K562 (cell line): ENCODE measurements around the gene HBB. TPM values are rescaled to one million over a fixed set of nuclear protein-coding genes. Genes with fewer than 3 reads are reported as not detected.

ENCODE experiments used
- ATAC-seq: fragments of 200-7000 bp; cut with Tn5 transposase; 3 replicates; pipeline ENCODE4 v1.9.1; 2020; ENCODE audit warnings: moderate library complexity
- BruUV-seq: library from RNA; stranded (reverse); fragments of 400-500 nt; replicated peaks from 2 replicates; lab custom pipeline; 2021; lab: Mats Ljungman, UMichigan
- CTCF ChIA-PET: fragments of 300-600 bp; formaldehyde crosslinking; extraction: SDS; loops from one replicate; lab custom pipeline; 2021; ENCODE audit warnings: low intra/inter-chr PET ratio; lab: Yijun Ruan, JAX
- POLR2A ChIA-PET: fragments of 300-600, 350-650 bp; sonication (Branson Sonifier 250); formaldehyde crosslinking; extraction: SDS; loops from one replicate; lab custom pipeline; 2021; ENCODE audit warnings: antibody characterized with exemption, inconsistent platforms; lab: Yijun Ruan, JAX
- DNase-seq, 4 experiments: peaks; one replicate each; pipeline versions ENCODE4 v3.0.0 to v3.0.0-alpha.2; 2011 to 2018; ENCODE audit warnings: low spot score in 3 of 4, mixed read lengths in 3 of 4; ENCODE audit errors: extremely low read depth in 1 of 4
- FAIRE-seq: peaks from 2 replicates; lab custom pipeline; 2011; peaks lifted over from hg19 to GRCh38; lab: Jason Lieb, UNC
- H2AFZ ChIP-seq: 2 replicates; pipeline ENCODE4 v1.6.0; 2011; ENCODE audit warnings: low read depth, low read length, control low read depth, inconsistent platforms
- H3K27ac ChIP-seq: fragments of 200-600 bp; 3 replicates; pipeline ENCODE4 v1.8.0; 2011; ENCODE audit warnings: low read depth, mild to moderate bottlenecking, control low read depth, inconsistent platforms, low read length, moderate library complexity, mixed read lengths; ENCODE audit errors: extremely low read depth
- H3K27me3 ChIP-seq, 2 experiments: fragments of 300-600 bp in 1 of 2; 2 replicates in 1 of 2; 3 replicates in 1 of 2; pipeline versions ENCODE4 v1.6.0 to v1.8.0; 2011; ENCODE audit warnings: inconsistent platforms in 2 of 2, low read length in 2 of 2, mild to moderate bottlenecking in 1 of 2, mixed read lengths in 1 of 2, moderate library complexity in 1 of 2; ENCODE audit not compliant: control insufficient read depth in 2 of 2, insufficient read depth in 2 of 2
- H3K36me3 ChIP-seq: fragments of 300-600 bp; 3 replicates; pipeline ENCODE4 v1.8.0; 2011; ENCODE audit warnings: mild to moderate bottlenecking, low read length, inconsistent platforms; ENCODE audit not compliant: control insufficient read depth, insufficient read depth
- H3K4me1 ChIP-seq, 2 experiments: fragments of 200-600 bp in 1 of 2; replicated peaks in 1 of 2; 2 replicates in 1 of 2; 3 replicates in 1 of 2; pipeline versions ENCODE4 v1.5.1 to v1.8.0; 2011; ENCODE audit warnings: inconsistent platforms in 2 of 2, low read length in 2 of 2, mild to moderate bottlenecking in 1 of 2, mixed read lengths in 1 of 2, moderate library complexity in 1 of 2; ENCODE audit not compliant: control insufficient read depth in 2 of 2, insufficient read depth in 2 of 2
- H3K4me2 ChIP-seq: 2 replicates; pipeline ENCODE4 v1.6.1; 2011; ENCODE audit warnings: low read length, control low read depth, inconsistent platforms, mixed read lengths; ENCODE audit not compliant: insufficient read depth
- H3K4me3 ChIP-seq: fragments of 200-600 bp; sonication (generic), shearing (Covaris generic); 2 replicates; pipeline ENCODE4 v1.5.1; 2016; ENCODE audit warnings: control low read depth, inconsistent platforms
- H3K79me2 ChIP-seq: fragments of 200-600 bp; 3 replicates; pipeline ENCODE4 v1.8.0; 2011; ENCODE audit warnings: low read length, inconsistent platforms; ENCODE audit not compliant: control insufficient read depth, insufficient read depth
- H3K9ac ChIP-seq, 2 experiments: 2 replicates each; pipeline versions ENCODE4 v1.6.0 to v1.6.1; 2011; ENCODE audit warnings: low read depth in 2 of 2, low read length in 2 of 2, control low read depth in 1 of 2, inconsistent platforms in 1 of 2, mild to moderate bottlenecking in 1 of 2, mixed read lengths in 1 of 2; ENCODE audit not compliant: insufficient read depth in 1 of 2
- H3K9me1 ChIP-seq: one replicate; pipeline ENCODE4 v1.6.0; 2011; ENCODE audit warnings: inconsistent platforms, mild to moderate bottlenecking, low read length, moderate library complexity; ENCODE audit not compliant: control insufficient read depth, insufficient read depth
- H3K9me3 ChIP-seq: replicated peaks from 2 replicates; pipeline ENCODE4 v1.5.1; 2011; ENCODE audit warnings: low read depth, low read length, inconsistent platforms; ENCODE audit not compliant: control insufficient read depth, insufficient read depth
- H4K20me1 ChIP-seq: replicated peaks from 2 replicates; pipeline ENCODE4 v1.6.1; 2011; ENCODE audit warnings: low read length, inconsistent platforms, mixed read lengths; ENCODE audit not compliant: control insufficient read depth, insufficient read depth
- ARID1B ChIP-seq: fragments of 450-650 bp; IDR thresholded peaks from 2 replicates; pipeline ENCODE4 v1.6.1; 2016; ENCODE audit warnings: antibody characterized with exemption, mild to moderate bottlenecking, inconsistent platforms
- BHLHE40 ChIP-seq: IDR thresholded peaks from 2 replicates; pipeline ENCODE4 v1.6.1; 2011; ENCODE audit warnings: low read length, improper control_type of control experiment
- CBFA2T2 ChIP-seq: fragments of 450-650 bp; conservative IDR thresholded peaks from 2 replicates; pipeline ENCODE4 v1.6.1; 2017; ENCODE audit warnings: mild to moderate bottlenecking
- DPF2 ChIP-seq: fragments of 450-650 bp; IDR thresholded peaks from 2 replicates; pipeline ENCODE4 v1.6.1; 2016
- HDAC2 ChIP-seq: fragments of 450-650 bp; IDR thresholded peaks from 2 replicates; pipeline ENCODE4 v1.6.1; 2016; ENCODE audit warnings: mild to moderate bottlenecking
- KDM1A ChIP-seq, 2 experiments: fragments of 450-650 bp; IDR thresholded peaks; 2 replicates each; pipeline ENCODE4 v1.6.1; 2016; ENCODE audit warnings: mild to moderate bottlenecking in 2 of 2
- MTA2 ChIP-seq: fragments of 450-650 bp; IDR thresholded peaks from 2 replicates; pipeline ENCODE4 v1.6.1; 2016; ENCODE audit warnings: low read depth
- MTA3 ChIP-seq: fragments of 450-650 bp; formaldehyde crosslinking; IDR thresholded peaks from 2 replicates; pipeline ENCODE4 v1.6.1; 2017; ENCODE audit warnings: mild to moderate bottlenecking, borderline replicate concordance
- NCOR1 ChIP-seq: fragments of 450-650 bp; IDR thresholded peaks from 2 replicates; pipeline ENCODE4 v1.6.1; 2016; ENCODE audit warnings: mild to moderate bottlenecking, moderate library complexity
- NFIC ChIP-seq: fragments of 450-650 bp; IDR thresholded peaks from 2 replicates; pipeline ENCODE4 v1.6.1; 2017; ENCODE audit warnings: mild to moderate bottlenecking, inconsistent platforms
- POLR2AphosphoS5 ChIP-seq: IDR thresholded peaks from 2 replicates; pipeline ENCODE4 v1.6.1; 2011; ENCODE audit warnings: mild to moderate bottlenecking, low read depth, low read length, moderate library complexity; ENCODE audit not compliant: control insufficient read depth, insufficient read depth
- POLR2H ChIP-seq: IDR thresholded peaks from 2 replicates; pipeline ENCODE4 v1.6.1; 2016; ENCODE audit warnings: missing genetic modification characterization, low read depth, mild to moderate bottlenecking, control low read depth, missing compliant biosample characterization, moderate library complexity
- PPARD ChIP-seq: fragments of 250-450 bp; sonication (Bioruptor Pico); IDR thresholded peaks from 2 replicates; pipeline ENCODE4 v1.8.0; 2022; ENCODE audit warnings: inconsistent platforms, mild to moderate bottlenecking, moderate library complexity
- RFX1 ChIP-seq: fragments of 450-650 bp; IDR thresholded peaks from 2 replicates; pipeline ENCODE4 v1.6.1; 2016; ENCODE audit warnings: mild to moderate bottlenecking, moderate library complexity
- STAT5A ChIP-seq: IDR thresholded peaks from 2 replicates; pipeline ENCODE4 v1.6.1; 2012; ENCODE audit warnings: low read length, inconsistent platforms, borderline replicate concordance
- TAL1 ChIP-seq: fragments of 450-650 bp; IDR thresholded peaks from 2 replicates; pipeline ENCODE4 v1.6.1; 2016; ENCODE audit warnings: mild to moderate bottlenecking
- TEAD4 ChIP-seq, 2 experiments: sonication (generic) in 1 of 2; formaldehyde crosslinking in 1 of 2; IDR thresholded peaks; 2 replicates each; pipeline versions ENCODE4 v1.6.1 to v1.8.0; 2012 to 2022; ENCODE audit warnings: borderline replicate concordance in 1 of 2, inconsistent platforms in 1 of 2, low read length in 1 of 2, mild to moderate bottlenecking in 1 of 2, missing genetic modification reagents in 1 of 2
- ZFP1 ChIP-seq: fragments of 450-650 bp; formaldehyde crosslinking; IDR thresholded peaks from 2 replicates; pipeline ENCODE4 v1.4.0; 2020; ENCODE audit warnings: mild to moderate bottlenecking, mixed read lengths
- ZNF174 ChIP-seq: fragments of 250-450 bp; sonication (Bioruptor Pico); IDR thresholded peaks from 2 replicates; pipeline ENCODE4 v1.4.0; 2020; ENCODE audit warnings: mild to moderate bottlenecking
- ZNF184 ChIP-seq: sonication (generic); formaldehyde crosslinking; IDR thresholded peaks from 2 replicates; pipeline ENCODE4 v1.5.0; 2020; ENCODE audit warnings: missing genetic modification reagents
- ZNF239 ChIP-seq: fragments of 250-450 bp; sonication (Bioruptor Pico); IDR thresholded peaks from 2 replicates; pipeline ENCODE4 v1.4.0; 2020; ENCODE audit warnings: mild to moderate bottlenecking
- ZNF24 ChIP-seq: fragments of 450-650 bp; IDR thresholded peaks from 2 replicates; pipeline ENCODE4 v1.6.1; 2016
- ZNF253 ChIP-seq: fragments of 250-450 bp; sonication (Bioruptor Pico); conservative IDR thresholded peaks from 2 replicates; pipeline ENCODE4 v1.6.1; 2021; ENCODE audit warnings: mild to moderate bottlenecking
- ZNF561 ChIP-seq: fragments of 450-650 bp; formaldehyde crosslinking; conservative IDR thresholded peaks from 2 replicates; pipeline ENCODE4 v1.4.0; 2020; ENCODE audit warnings: mild to moderate bottlenecking, moderate library complexity
- WGBS: fragments of 100-300 bp; shearing (Covaris generic); methylation state at CpG from one replicate; pipeline ENCODE4 v1.1.6; 2016; ENCODE audit warnings: low coverage, mixed read lengths; ENCODE audit not compliant: insufficient coverage; ENCODE audit errors: missing lambda C conversion rate; 5-methylcytosine and 5-hydroxymethylcytosine counted together
- in situ Hi-C: fragments of 300-500 bp; cut with MboI; formaldehyde crosslinking; loops from 4 replicates; pipeline ENCODE4 v1.15.0; 2018; ENCODE audit warnings: inconsistent platforms, mixed read lengths
- intact Hi-C: fragments of 100-400 bp; cut with micrococcal nuclease; formaldehyde crosslinking; loops from 2 replicates; pipeline ENCODE4 v1.14.2; 2022
- polyA plus RNA-seq, 8 experiments: library from polyadenylated mRNA; depleted of rRNA in 4 of 8; stranded (reverse) in 5 of 8; unstranded in 3 of 8; fragments of >200 nt; fragmentation: Nextera tagmentation in 2 of 8; fragmentation: Illumina TruSeq in 1 of 8; extraction: Ambion mirVana in 2 of 8; extraction: Trizol in 1 of 8; gene quantifications; 2 replicates each; pipeline versions ENCODE4 v1.2.1 to v1.2.3, GENCODE V29; 2011 to 2014; ENCODE audit warnings: inconsistent platforms in 1 of 8, missing spikeins in 1 of 8
- total RNA-seq, 7 experiments: library from RNA; depleted of rRNA in 6 of 7; stranded (reverse); fragments of >200 nt in 6 of 7; fragmentation: Illumina TruSeq in 2 of 7; extraction: Trizol in 2 of 7; gene quantifications; 2 replicates each; pipeline versions ENCODE4 v1.2.1 to v1.2.3, GENCODE V29; 2011 to 2021; ENCODE audit warnings: low replicate concordance in 1 of 7
- TF ChIP-seq, protein P1 (sequence below): sonication (generic); formaldehyde crosslinking; IDR thresholded peaks from 2 replicates; pipeline ENCODE4 v1.9.0; 2022; ENCODE audit warnings: mild to moderate bottlenecking, missing genetic modification reagents
- TF ChIP-seq, protein P2 (sequence below), 2 experiments: fragments of 450-650 bp; conservative IDR thresholded peaks; 2 replicates each; pipeline ENCODE4 v1.6.1; 2017; ENCODE audit warnings: mild to moderate bottlenecking in 2 of 2, moderate library complexity in 2 of 2

HBB gene
- total and polyA plus RNA-seq, 9 of the 15 experiments (the other 6 are each of a cell fraction or from before 2014, with no cell fraction given), result 0.33 to 3.4 (median 1.2) TPM; not detected in 2

GRCh38 chr11:5225480-5225871, 1.4 kb downstream of the HBB start:
- WGBS, result 8% methylated on average over 2 of the region's 2 CpGs
- FAIRE-seq, result peak; percentile 46
- H3K4me1 ChIP-seq, result peaks cover 9 to 17% of the 10 kb centered on the region in 2 experiments; a peak in 4 of 5 replicates
- TF ChIP-seq RFX1, result peak; percentile 63
- TF ChIP-seq ZNF561, result no peak
- TF ChIP-seq ZNF24, result 0 out of 2 replicates have a peak, but pooled peaks have one; percentile 21
- TF ChIP-seq MTA3, result peak; percentile 22; the same call in 1 of the 2 replicates
- TF ChIP-seq NFIC, result peak; percentile 29
- peak; percentile 66 for TF ChIP-seq DPF2
- no peak for TF ChIP-seq ZNF174 (CRISPR knock-in tag)
- peak; percentile 64 for TF ChIP-seq NCOR1
- TF ChIP-seq, protein P1, sequence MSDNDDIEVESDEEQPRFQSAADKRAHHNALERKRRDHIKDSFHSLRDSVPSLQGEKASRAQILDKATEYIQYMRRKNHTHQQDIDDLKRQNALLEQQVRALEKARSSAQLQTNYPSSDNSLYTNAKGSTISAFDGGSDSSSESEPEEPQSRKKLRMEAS (CRISPR knock-in tag), result no peak
- TF ChIP-seq MTA2, result peak; percentile 29; the same call in 1 of the 2 replicates
- no peak for TF ChIP-seq POLR2H (tag)
- no peak for TF ChIP-seq PPARD (CRISPR knock-in tag)
- no peak for TF ChIP-seq ZNF239 (CRISPR knock-in tag)
- TF ChIP-seq POLR2AphosphoS5, result peak; percentile 51; the same call in 1 of the 2 replicates
- TF ChIP-seq CBFA2T2, result peak; percentile 74
- peak; percentile 57; the same call in 1 of the 2 replicates for TF ChIP-seq TAL1
- no peak for TF ChIP-seq ZNF253 (CRISPR knock-in tag)
- TF ChIP-seq TEAD4 (IDR thresholded peaks at IDR 0.05; ENCODE audit: low read length), result peak; percentile 52; the same call in 1 of the 2 replicates
- no peak for TF ChIP-seq TEAD4 (CRISPR knock-in tag; IDR thresholded peaks at IDR 0.05; ENCODE audit: borderline replicate concordance)
- peak; percentile 50 to 56; a peak in 3 of 4 replicates for TF ChIP-seq KDM1A (IDR thresholded peaks at IDR 0.05)
- peak; percentile 68; the same call in 1 of the 2 replicates for TF ChIP-seq BHLHE40
- peak; percentile 78 for TF ChIP-seq ARID1B
- TF ChIP-seq HDAC2, result 0 out of 2 replicates have a peak, but pooled peaks have one; percentile 28
- peak; percentile 7; the same call in 1 of the 2 replicates for TF ChIP-seq STAT5A
- no peak for TF ChIP-seq ZFP1
- TF ChIP-seq, protein P2, sequence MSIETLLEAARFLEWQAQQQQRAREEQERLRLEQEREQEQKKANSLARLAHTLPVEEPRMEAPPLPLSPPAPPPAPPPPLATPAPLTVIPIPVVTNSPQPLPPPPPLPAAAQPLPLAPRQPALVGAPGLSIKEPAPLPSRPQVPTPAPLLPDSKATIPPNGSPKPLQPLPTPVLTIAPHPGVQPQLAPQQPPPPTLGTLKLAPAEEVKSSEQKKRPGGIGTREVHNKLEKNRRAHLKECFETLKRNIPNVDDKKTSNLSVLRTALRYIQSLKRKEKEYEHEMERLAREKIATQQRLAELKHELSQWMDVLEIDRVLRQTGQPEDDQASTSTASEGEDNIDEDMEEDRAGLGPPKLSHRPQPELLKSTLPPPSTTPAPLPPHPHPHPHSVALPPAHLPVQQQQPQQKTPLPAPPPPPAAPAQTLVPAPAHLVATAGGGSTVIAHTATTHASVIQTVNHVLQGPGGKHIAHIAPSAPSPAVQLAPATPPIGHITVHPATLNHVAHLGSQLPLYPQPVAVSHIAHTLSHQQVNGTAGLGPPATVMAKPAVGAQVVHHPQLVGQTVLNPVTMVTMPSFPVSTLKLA (conservative IDR thresholded peaks at IDR 0.05), result peak in 1 of 2 experiments; percentile 24; a peak in 1 of 4 replicates
- no peak for TF ChIP-seq ZNF184 (CRISPR knock-in tag)

More at GRCh38 chr11:5225480-5225871, 1.4 kb downstream of the HBB start:
- Histone ChIP-seq H2AFZ (0 out of 2 replicates have a peak overlapping the region, but pooled peaks have one; percentile 34), H3K9me3 (no peaks in the 10 kb centered on the region), H3K27me3 (no peaks in the 10 kb centered on the region), H3K36me3 (no peaks in the 10 kb centered on the region), H3K27ac (no peak overlapping the region; the same call in 2 of the 3 replicates), H3K9me1 (no peaks in the 10 kb centered on the region), H3K4me3 (no peak overlapping the region), H3K79me2 (no peaks in the 10 kb centered on the region), H4K20me1 (no peaks in the 10 kb centered on the region), H3K9ac (no peak overlapping the region), H3K4me2 (no peak overlapping the region; the same call in 1 of the 2 replicates)
- CTCF ChIA-PET, result no interaction called here
- in situ Hi-C loops, result no loop called here
- intact Hi-C loops, result no loop called here
- POLR2A ChIA-PET, result interaction anchor here (0.5 to 1.3 kb wide), 6 partner anchors 11 to 157 kb away, joined by 3 to 8 read pairs (median 3); no protein-coding TSS in a partner anchor
- no TSS peak for BruUV-seq
- ATAC-seq (peak; percentile 79), DNase-seq (peak; percentile 29 to 77 (median 50))
